HG03196 (cell line): ENCODE results near the gene NAIP.
A peak's percentile ranks its signal among the peaks of the same experiment; 100 is the strongest.
"Not testable (repeated sequence)": the region's sequence is repeated elsewhere in the genome, so short reads cannot be mapped to it uniquely, and the experiment has no call there.

ENCODE experiments used
- ATAC-seq: cut with Tn5 transposase; IDR thresholded peaks from one replicate; pipeline ENCODE4 v1.9.1; 2021; ENCODE audit not compliant: unreplicated experiment

NAIP gene, protein sequence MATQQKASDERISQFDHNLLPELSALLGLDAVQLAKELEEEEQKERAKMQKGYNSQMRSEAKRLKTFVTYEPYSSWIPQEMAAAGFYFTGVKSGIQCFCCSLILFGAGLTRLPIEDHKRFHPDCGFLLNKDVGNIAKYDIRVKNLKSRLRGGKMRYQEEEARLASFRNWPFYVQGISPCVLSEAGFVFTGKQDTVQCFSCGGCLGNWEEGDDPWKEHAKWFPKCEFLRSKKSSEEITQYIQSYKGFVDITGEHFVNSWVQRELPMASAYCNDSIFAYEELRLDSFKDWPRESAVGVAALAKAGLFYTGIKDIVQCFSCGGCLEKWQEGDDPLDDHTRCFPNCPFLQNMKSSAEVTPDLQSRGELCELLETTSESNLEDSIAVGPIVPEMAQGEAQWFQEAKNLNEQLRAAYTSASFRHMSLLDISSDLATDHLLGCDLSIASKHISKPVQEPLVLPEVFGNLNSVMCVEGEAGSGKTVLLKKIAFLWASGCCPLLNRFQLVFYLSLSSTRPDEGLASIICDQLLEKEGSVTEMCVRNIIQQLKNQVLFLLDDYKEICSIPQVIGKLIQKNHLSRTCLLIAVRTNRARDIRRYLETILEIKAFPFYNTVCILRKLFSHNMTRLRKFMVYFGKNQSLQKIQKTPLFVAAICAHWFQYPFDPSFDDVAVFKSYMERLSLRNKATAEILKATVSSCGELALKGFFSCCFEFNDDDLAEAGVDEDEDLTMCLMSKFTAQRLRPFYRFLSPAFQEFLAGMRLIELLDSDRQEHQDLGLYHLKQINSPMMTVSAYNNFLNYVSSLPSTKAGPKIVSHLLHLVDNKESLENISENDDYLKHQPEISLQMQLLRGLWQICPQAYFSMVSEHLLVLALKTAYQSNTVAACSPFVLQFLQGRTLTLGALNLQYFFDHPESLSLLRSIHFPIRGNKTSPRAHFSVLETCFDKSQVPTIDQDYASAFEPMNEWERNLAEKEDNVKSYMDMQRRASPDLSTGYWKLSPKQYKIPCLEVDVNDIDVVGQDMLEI (N-terminal part only)

GRCh38 chr5:71025289-71025953 is at the start of gene NAIP:
Gene NAIP, minus strand, starts transcription at chr5:71025339. Its CDS starts 12,424 bp downstream, at chr5:71012915.
- not testable (repeated sequence) for ATAC-seq

DNA sequence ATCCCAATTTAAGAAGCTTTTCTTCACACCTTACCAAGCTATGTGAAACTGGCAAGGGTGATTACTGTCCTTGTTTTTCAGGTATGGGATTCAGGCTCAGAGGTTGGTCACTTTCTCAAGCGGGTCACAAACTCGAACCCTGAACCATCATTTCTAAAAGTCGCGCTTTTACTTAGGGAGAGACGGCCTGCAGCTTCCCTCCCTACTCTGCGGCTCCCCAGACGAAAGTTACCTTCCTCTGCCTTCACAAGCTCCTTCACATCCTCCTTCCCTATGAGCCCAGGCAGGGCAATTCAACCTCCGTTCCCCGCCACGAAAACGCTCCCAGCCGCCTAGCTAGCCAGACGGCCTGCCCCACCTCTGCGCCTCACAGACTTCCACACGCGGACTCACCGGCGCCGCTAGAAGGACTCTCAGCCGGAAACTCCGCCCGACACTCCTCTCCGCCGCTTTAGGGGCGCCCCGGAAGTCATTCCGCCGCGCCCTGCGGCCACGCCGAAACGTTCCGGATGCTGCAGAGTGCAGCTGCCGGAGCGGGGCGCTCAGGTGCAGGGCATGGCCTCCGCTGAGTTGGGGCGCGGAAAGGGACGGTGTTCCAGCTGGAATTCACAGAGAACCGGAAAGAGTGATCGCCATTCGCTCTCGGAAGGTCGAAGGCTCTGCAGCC is 42.3 kb upstream of the NAIP start, which contains the start of gene GTF2H2:
TSS of gene GTF2H2 (minus strand) at position 415 of the 667 bp plus-strand sequence. CDS start 4,913 bp downstream, outside the sequence.
- peak; percentile 97 for ATAC-seq

GRCh38 chr5:71061322-71061721 is 36.2 kb upstream of the NAIP start:
- ATAC-seq, result not testable (repeated sequence)

GRCh38 chr5:71059426-71059825 is 34.3 kb upstream of the NAIP start:
- not testable (repeated sequence) for ATAC-seq

DNA sequence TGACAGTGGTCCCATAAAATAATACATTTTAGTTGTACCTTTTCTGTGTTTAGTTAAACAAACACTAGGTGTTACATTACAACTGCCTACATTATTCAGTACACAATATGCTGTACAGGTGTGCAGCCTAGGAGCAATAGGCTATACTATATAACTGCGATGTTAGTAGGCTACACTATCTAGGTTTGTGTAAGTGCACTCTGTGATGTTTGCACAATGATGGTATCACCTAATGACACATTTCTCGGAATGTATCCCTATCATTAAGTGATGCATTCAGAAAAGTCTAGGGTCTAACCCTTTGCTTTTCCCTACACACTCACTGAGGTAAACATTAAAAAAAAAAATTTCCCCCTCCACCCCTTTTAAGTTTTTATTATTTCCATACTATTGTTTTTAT is 19.7 kb upstream of the NAIP start:
- ATAC-seq, result not testable (repeated sequence)

DNA sequence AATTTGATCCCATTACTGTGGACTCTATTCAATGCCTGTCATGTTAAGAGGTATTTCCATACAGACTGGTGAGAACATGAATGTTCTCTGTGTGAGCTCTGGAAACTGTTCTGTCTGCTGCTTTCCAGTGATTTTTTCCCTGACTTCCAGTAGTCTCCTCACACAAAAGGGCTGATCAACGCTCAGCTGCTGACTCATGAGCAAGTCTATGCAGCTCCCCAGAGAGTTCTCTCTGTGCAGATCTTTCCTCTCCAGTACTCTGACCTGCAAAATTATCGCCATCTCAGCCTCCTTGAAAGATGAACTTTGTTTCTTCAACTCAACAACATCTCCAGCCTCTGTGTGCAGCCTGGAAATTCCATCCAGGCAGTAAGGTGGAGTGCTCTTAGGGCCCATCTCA is 19.0 kb upstream of the NAIP start:
- not testable (repeated sequence) for ATAC-seq

DNA sequence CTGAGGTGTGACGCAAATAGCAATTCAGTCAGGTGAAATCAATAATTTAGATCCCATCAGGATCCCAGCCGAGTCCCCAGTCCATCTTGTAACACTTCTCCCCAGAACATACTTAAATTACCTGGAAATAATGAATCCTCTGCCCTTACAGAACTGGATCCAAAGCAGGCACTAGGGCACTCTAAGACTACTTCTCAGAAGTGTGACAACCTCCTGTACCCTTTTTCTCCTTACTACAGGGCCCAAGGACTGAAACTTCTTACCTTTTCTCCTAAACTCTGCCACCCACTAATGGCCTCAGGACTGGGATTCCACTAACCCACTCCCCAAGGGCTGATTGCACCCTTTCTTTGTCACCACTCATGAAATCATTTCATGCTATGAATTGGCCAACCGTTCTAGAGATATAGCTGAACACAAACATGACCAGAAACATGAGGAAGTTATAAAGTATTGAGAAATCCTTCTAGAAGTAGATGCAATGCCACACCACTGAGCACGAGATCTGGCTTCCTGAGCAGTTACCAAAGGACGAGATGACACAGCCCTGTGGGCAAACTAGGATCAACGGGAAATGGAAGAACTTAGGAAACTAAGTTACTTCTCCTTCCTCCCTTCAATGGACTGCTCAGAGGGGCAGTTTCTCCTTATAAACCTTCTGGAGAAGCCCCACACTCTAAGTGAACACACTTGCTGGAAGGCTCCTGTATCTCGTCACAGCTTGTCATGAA is 6.1 kb upstream of the NAIP start:
- not testable (repeated sequence) for ATAC-seq

DNA sequence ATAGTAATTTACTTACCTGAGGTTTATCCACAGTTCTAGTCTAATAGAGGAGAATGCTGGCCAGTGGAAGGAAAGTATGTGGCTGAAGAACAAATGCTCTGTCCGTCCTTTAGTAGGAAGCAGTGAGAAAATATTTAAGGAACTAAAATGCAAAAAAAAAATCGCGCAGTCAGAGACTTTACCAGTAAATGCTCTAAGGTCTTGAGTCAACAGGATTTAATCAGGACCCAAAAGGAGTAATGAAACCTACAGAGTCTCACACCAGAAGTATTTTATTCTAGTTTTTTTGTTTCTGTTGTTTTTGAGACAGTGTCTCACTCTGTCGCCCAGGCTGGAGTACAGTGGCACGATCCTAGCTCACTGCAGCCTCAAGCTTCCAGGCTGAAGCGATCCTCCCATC is 4.5 kb downstream of the NAIP start:
- not testable (repeated sequence) for ATAC-seq

- not testable (repeated sequence) for ATAC-seq
These were observed 6.6 kb downstream of the NAIP start for GRCh38 chr5:71018376-71019005.

DNA sequence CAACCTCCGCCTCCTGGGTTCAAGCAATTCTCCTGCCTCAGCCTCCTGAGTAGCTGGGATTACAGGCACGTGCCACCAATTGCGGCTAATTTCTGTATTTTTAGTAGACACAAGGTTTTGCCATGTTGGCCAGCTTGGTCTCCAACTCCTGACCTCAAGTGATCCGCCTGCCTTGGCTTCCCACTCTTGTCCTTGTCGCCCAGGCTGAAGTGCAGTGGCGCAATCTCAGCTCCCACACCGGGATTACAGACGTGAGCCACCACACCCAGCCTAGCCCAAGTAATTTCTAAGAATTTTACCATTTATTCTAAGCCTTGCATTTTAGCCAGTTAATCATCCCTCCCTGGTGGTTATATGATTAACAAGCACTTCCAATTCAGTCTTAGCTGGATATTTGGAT is 11.0 kb downstream of the NAIP start:
- ATAC-seq, result no peak

GRCh38 chr5:71013575-71013974 is 11.6 kb downstream of the NAIP start:
- no peak for ATAC-seq

DNA sequence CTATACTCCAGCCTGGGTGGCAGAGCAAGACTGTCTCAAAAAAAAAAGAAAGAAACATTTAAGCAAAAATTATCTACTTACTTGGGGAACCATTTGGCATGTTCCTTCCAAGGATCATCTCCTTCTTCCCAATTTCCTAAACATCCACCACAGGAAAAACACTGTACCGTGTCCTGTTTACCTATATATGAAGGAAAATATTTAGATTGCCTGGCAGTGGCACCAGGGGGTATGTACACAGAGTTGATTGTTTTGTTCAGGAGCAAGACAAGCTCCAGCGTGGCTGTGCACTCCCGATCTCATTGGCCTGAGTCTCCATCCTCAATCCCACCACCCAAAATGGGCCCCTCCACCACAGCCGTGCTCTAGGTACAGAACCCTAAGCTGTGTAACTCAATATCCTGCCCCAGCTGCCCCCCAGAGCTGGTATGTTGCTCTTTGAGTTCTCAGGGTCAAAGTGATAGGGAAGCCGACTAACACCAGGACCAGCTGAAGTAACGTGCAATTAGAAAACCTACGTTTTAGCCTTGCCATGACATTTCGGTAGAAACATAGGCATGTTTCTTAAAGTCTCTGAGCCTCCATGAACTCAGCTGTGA is 13.8 kb downstream of the NAIP start:
- ATAC-seq, result no peak

DNA sequence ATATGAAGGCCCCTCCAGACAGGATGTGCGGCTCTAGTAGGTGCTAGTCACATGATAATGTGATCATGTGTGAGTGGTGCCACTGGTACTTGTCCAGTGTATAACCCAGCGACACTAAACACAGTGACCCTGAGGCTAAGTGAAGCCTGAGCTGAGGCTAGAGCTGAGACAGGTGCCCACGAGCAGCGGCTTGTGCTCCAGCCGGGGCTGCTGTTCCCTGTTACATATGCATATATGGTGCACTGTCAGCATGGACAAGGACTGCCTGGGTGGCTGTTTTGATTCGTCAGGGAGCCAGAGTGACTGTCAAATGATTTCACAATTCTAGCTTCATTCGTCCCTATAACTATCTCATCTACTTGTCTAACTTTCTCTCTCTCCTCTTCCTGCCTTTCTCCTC is 18.2 kb downstream of the NAIP start:
- ATAC-seq, result not testable (repeated sequence)

GRCh38 chr5:70984882-70985281 is 40.3 kb downstream of the NAIP start:
- not testable (repeated sequence) for ATAC-seq

DNA sequence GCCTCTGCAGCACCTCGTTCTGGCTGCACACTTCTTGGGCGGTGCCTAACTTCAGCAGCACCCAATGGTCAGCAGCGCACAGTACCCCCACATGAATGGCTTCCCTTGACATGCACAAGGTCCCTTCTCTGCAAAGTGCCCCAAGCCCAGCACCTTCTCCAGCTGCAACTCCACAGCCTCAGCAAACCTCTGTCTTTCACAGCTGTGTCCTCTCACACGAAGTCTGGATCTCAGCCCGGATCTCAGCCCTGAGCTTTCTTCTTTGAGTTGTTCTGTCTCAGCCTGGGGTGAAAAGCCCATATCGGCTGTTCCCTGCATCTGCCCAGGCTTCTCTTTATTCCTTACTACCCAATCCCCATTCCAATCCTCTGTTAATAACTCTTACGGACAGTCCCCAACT is 57.9 kb downstream of the NAIP start:
- ATAC-seq, result not testable (repeated sequence)

GRCh38 chr5:70964531-70964930 is 60.6 kb downstream of the NAIP start:
- not testable (repeated sequence) for ATAC-seq

DNA sequence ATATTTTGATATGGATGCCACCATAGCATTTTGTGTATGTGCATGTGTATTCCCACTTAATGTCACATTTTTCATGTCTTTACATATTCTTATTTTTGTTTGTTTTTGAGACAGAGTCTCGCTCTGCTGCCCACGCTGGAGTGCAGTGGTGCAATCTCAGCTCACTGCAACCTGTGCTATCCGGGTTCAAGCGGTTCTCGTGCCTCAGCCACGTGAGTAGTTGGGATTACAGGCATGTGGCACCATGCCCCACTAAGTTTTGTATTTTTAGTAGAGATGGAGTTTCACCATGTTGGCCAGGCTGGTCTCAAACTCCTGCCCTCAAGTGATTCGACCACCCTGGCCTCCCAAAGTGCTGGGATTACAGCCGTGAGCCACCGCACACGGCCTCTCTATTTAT is 72.1 kb downstream of the NAIP start:
- ATAC-seq, result not testable (repeated sequence)

DNA sequence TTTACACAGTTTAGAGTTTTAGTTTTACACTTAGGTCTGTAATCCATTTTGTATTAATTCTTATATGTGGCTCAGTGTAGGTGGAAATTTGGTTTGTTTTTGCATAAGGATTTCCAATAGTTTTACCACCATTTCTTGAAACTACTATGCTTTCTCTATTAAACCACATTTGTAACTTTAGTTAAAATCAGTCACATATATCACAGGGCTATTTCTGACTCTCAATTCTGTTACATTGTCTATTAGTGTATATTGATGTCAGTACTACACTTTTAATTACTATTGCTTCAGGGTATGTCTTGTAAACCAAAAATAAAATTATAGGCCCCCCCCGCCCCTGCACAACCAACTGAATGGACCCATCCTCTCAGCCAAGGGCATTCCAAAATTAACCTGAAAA is 92.6 kb downstream of the NAIP start:
- ATAC-seq, result not testable (repeated sequence)
